ENCODE data around the gene TTC17. TPM values are rescaled to one million over a fixed set of nuclear protein-coding genes. Genes with fewer than 3 reads are reported as not detected.
"Not testable (repeated sequence)": the region's sequence is repeated elsewhere in the genome, so short reads cannot be mapped to it uniquely, and the experiment has no call there.

Gene TTC17
- total RNA-seq, 2 donors from 2014 or later = 63.1 to 88.6 TPM

- Mint-ChIP-seq H3K4me1 (ENCODE audit: low read depth in 2 of 2) (peaks cover 5 to 10% of the 10 kb centered on the region in 2 donors), H3K36me3 (peaks cover 58% of the 10 kb centered on the region), H3K4me3 (no peak overlapping the region), H3K27me3 (no peaks in the 10 kb centered on the region), H3K27ac (no peak overlapping the region), H3K9me3 (no peaks in the 10 kb centered on the region)
- no peak for ATAC-seq
- DNase-seq (ENCODE audit: low spot score) = no peak
These were observed 88.4 kb downstream of the TTC17 start for GRCh38 chr11:43447151-43447550.

- Mint-ChIP-seq H3K27ac (no peak overlapping the region), H3K27me3 (no peaks in the 10 kb centered on the region), H3K9me3 (no peaks in the 10 kb centered on the region), H3K36me3 (peaks cover 50% of the 10 kb centered on the region), H3K4me1 (ENCODE audit: low read depth in 2 of 2) (no peaks in the 10 kb centered on the region), H3K4me3 (no peak overlapping the region)
- no peak for DNase-seq (ENCODE audit: low spot score)
- ATAC-seq = no peak
These were observed 99.8 kb downstream of the TTC17 start for GRCh38 chr11:43458486-43458885.

GRCh38 chr11:43459246-43459645 lies 100.5 kb downstream of the TTC17 start:
- no peaks in the 10 kb centered on the region for H3K9me3 Mint-ChIP-seq
- H3K27me3 Mint-ChIP-seq = no peaks in the 10 kb centered on the region
- peaks cover 48% of the 10 kb centered on the region for H3K36me3 Mint-ChIP-seq
- H3K4me1 Mint-ChIP-seq (ENCODE audit: low read depth in 2 of 2) = no peaks in the 10 kb centered on the region
- no peak overlapping the region for H3K4me3 Mint-ChIP-seq
- H3K27ac Mint-ChIP-seq = no peak overlapping the region
- ATAC-seq (no peak), DNase-seq (ENCODE audit: low spot score) (no peak)

GRCh38 chr11:43462359-43462758 lies 103.6 kb downstream of the TTC17 start:
- H3K27me3 Mint-ChIP-seq = no peaks in the 10 kb centered on the region
- H3K4me1 Mint-ChIP-seq (ENCODE audit: low read depth in 2 of 2) = no peaks in the 10 kb centered on the region
- no peak overlapping the region for H3K4me3 Mint-ChIP-seq
- peaks cover 5% of the 10 kb centered on the region for H3K9me3 Mint-ChIP-seq
- no peak overlapping the region for H3K27ac Mint-ChIP-seq
- DNase-seq (ENCODE audit: low spot score) (no peak), ATAC-seq (no peak)
- H3K36me3 Mint-ChIP-seq = peaks cover 66% of the 10 kb centered on the region

- Mint-ChIP-seq H3K4me3 (no peak overlapping the region), H3K9me3 (peaks cover 10% of the 10 kb centered on the region), H3K27ac (no peak overlapping the region), H3K4me1 (ENCODE audit: low read depth in 2 of 2) (no peaks in the 10 kb centered on the region), H3K36me3 (peaks cover 42% of the 10 kb centered on the region), H3K27me3 (no peaks in the 10 kb centered on the region)
- ATAC-seq (no peak), DNase-seq (ENCODE audit: low spot score) (no peak)
These were observed 109.2 kb downstream of the TTC17 start for GRCh38 chr11:43467958-43468357.

- H3K27ac Mint-ChIP-seq; H3K27me3 Mint-ChIP-seq; H3K4me3 Mint-ChIP-seq; H3K4me1 Mint-ChIP-seq (ENCODE audit: low read depth in 2 of 2); DNase-seq (ENCODE audit: low spot score); ATAC-seq: not testable (repeated sequence)
- H3K9me3 Mint-ChIP-seq = peaks cover 11% of the 10 kb centered on the region
- H3K36me3 Mint-ChIP-seq = peaks cover 29% of the 10 kb centered on the region
These were observed 118.8 kb downstream of the TTC17 start for GRCh38 chr11:43477491-43477890.

- H3K4me3 Mint-ChIP-seq = no peak overlapping the region
- peaks cover 4 to 5% of the 10 kb centered on the region in 2 donors for H3K4me1 Mint-ChIP-seq (ENCODE audit: low read depth in 2 of 2)
- no peak for DNase-seq (ENCODE audit: low spot score)
- H3K27me3 Mint-ChIP-seq = no peaks in the 10 kb centered on the region
- no peak for ATAC-seq
- H3K36me3 Mint-ChIP-seq = peaks cover 14% of the 10 kb centered on the region
- no peak overlapping the region for H3K27ac Mint-ChIP-seq
- H3K9me3 Mint-ChIP-seq = no peaks in the 10 kb centered on the region
These were observed 127.4 kb downstream of the TTC17 start for GRCh38 chr11:43486141-43486540.

- Mint-ChIP-seq H3K9me3 (no peaks in the 10 kb centered on the region), H3K36me3 (peaks cover 25% of the 10 kb centered on the region), H3K4me1 (ENCODE audit: low read depth in 2 of 2) (peaks cover 4 to 5% of the 10 kb centered on the region in 2 donors), H3K4me3 (no peak overlapping the region), H3K27ac (no peak overlapping the region), H3K27me3 (no peaks in the 10 kb centered on the region)
- no peak for ATAC-seq
- no peak for DNase-seq (ENCODE audit: low spot score)
These were observed 131.2 kb downstream of the TTC17 start for GRCh38 chr11:43489869-43490465.

GRCh38 chr11:43492701-43493100 lies 134.0 kb downstream of the TTC17 start:
- Mint-ChIP-seq H3K36me3 (peaks cover 25% of the 10 kb centered on the region), H3K4me1 (ENCODE audit: low read depth in 2 of 2) (peaks cover 4 to 5% of the 10 kb centered on the region in 2 donors), H3K27ac (no peak overlapping the region), H3K4me3 (no peak overlapping the region), H3K9me3 (no peaks in the 10 kb centered on the region), H3K27me3 (no peaks in the 10 kb centered on the region)
- no peak for ATAC-seq
- DNase-seq (ENCODE audit: low spot score) = no peak

GRCh38 chr11:43493431-43493830 lies 134.7 kb downstream of the TTC17 start:
- Mint-ChIP-seq H3K27me3 (no peaks in the 10 kb centered on the region), H3K36me3 (peaks cover 25% of the 10 kb centered on the region), H3K4me1 (ENCODE audit: low read depth in 2 of 2) (peaks cover 4 to 5% of the 10 kb centered on the region in 2 donors), H3K4me3 (no peak overlapping the region), H3K9me3 (no peaks in the 10 kb centered on the region), H3K27ac (no peak overlapping the region)
- ATAC-seq (no peak), DNase-seq (ENCODE audit: low spot score) (no peak)

GRCh38 chr11:43497144-43497543 lies 138.4 kb downstream of the TTC17 start:
- no peaks in the 10 kb centered on the region for H3K9me3 Mint-ChIP-seq
- H3K27ac Mint-ChIP-seq = no peak overlapping the region
- ATAC-seq (no peak), DNase-seq (ENCODE audit: low spot score) (no peak)
- no peak overlapping the region for H3K4me3 Mint-ChIP-seq
- peaks cover 14% of the 10 kb centered on the region for H3K36me3 Mint-ChIP-seq
- no peaks in the 10 kb centered on the region for H3K4me1 Mint-ChIP-seq (ENCODE audit: low read depth in 2 of 2)
- H3K27me3 Mint-ChIP-seq = peaks cover 9 to 11% of the 10 kb centered on the region in 2 donors

GRCh38 chr11:43498561-43498960 lies 139.8 kb downstream of the TTC17 start:
- Mint-ChIP-seq H3K4me1 (ENCODE audit: low read depth in 2 of 2) (no peaks in the 10 kb centered on the region), H3K36me3 (peaks cover 1% of the 10 kb centered on the region), H3K9me3 (no peaks in the 10 kb centered on the region), H3K27me3 (peaks cover 9 to 13% of the 10 kb centered on the region in 2 donors), H3K4me3 (no peak overlapping the region), H3K27ac (no peak overlapping the region)
- ATAC-seq = no peak
- DNase-seq (ENCODE audit: low spot score) = no peak

GRCh38 chr11:43503417-43503816 lies 144.7 kb downstream of the TTC17 start:
- ATAC-seq (no peak), DNase-seq (ENCODE audit: low spot score) (no peak)
- Mint-ChIP-seq H3K9me3 (no peaks in the 10 kb centered on the region), H3K4me3 (no peak overlapping the region), H3K27me3 (peaks cover 12 to 13% of the 10 kb centered on the region in 2 donors), H3K36me3 (no peaks in the 10 kb centered on the region), H3K27ac (no peak overlapping the region), H3K4me1 (ENCODE audit: low read depth in 2 of 2) (peaks cover 7 to 9% of the 10 kb centered on the region in 2 donors)

- ATAC-seq = peak; percentile 24 to 31
- H3K27ac Mint-ChIP-seq = no peak overlapping the region
- peaks cover 7 to 13% of the 10 kb centered on the region in 2 donors for H3K4me1 Mint-ChIP-seq (ENCODE audit: low read depth in 2 of 2)
- no peak for DNase-seq (ENCODE audit: low spot score)
- H3K27me3 Mint-ChIP-seq = peaks cover 12 to 13% of the 10 kb centered on the region in 2 donors
- no peak overlapping the region for H3K4me3 Mint-ChIP-seq
- no peaks in the 10 kb centered on the region for H3K36me3 Mint-ChIP-seq
- no peaks in the 10 kb centered on the region for H3K9me3 Mint-ChIP-seq
These were observed 145.7 kb downstream of the TTC17 start for GRCh38 chr11:43504316-43504950.
